Amniotic stem cell (primary cell): ENCODE measurements around the gene PPP1R12A.
"Not testable (repeated sequence)": the region's sequence is repeated elsewhere in the genome, so short reads cannot be mapped to it uniquely, and the experiment has no call there.

Experiments used
- DNase-seq: peaks from one replicate; lab custom pipeline; 2025; lab: John Stamatoyannopoulos, UW

PPP1R12A gene

GRCh38 chr12:79841248-79841877 is 93.5 kb downstream of the PPP1R12A start:
- no peak for DNase-seq

GRCh38 chr12:79838359-79838758 is 96.5 kb downstream of the PPP1R12A start:
- DNase-seq = no peak

- DNase-seq = no peak
Measured at GRCh38 chr12:79837575-79837974, 97.3 kb downstream of the PPP1R12A start.

- no peak for DNase-seq
Measured at GRCh38 chr12:79835377-79835843, 99.5 kb downstream of the PPP1R12A start.

- no peak for DNase-seq
Measured at GRCh38 chr12:79834712-79835376, 100.1 kb downstream of the PPP1R12A start.

- no peak for DNase-seq
Measured at GRCh38 chr12:79830440-79830839, 104.5 kb downstream of the PPP1R12A start.

GRCh38 chr12:79828924-79829323 is 106.0 kb downstream of the PPP1R12A start:
- no peak for DNase-seq

- DNase-seq = no peak
Measured at GRCh38 chr12:79827484-79827883, 107.4 kb downstream of the PPP1R12A start.

- DNase-seq = no peak
Measured at GRCh38 chr12:79826267-79827128, 108.4 kb downstream of the PPP1R12A start.

- no peak for DNase-seq
Measured at GRCh38 chr12:79822475-79822874, 112.4 kb downstream of the PPP1R12A start.

- no peak for DNase-seq
Measured at GRCh38 chr12:79818856-79819255, 116.0 kb downstream of the PPP1R12A start.

GRCh38 chr12:79784366-79785065 is 150.4 kb downstream of the PPP1R12A start:
- not testable (repeated sequence) for DNase-seq

- peak; percentile 57 for DNase-seq
Measured at GRCh38 chr12:79782172-79782900, 152.6 kb downstream of the PPP1R12A start.

- no peak for DNase-seq
Measured at GRCh38 chr12:79778802-79779448, 156.0 kb downstream of the PPP1R12A start.

GRCh38 chr12:79776111-79776510 is 158.8 kb downstream of the PPP1R12A start:
- DNase-seq = no peak

- no peak for DNase-seq
Measured at GRCh38 chr12:79775355-79776027, 159.4 kb downstream of the PPP1R12A start.

- DNase-seq = no peak
Measured at GRCh38 chr12:79773896-79774295, 161.0 kb downstream of the PPP1R12A start.

GRCh38 chr12:79769860-79770485 is 164.9 kb downstream of the PPP1R12A start:
- no peak for DNase-seq

- no peak for DNase-seq
Measured at GRCh38 chr12:79769189-79769859, 165.6 kb downstream of the PPP1R12A start.
